HG03571 (cell line): ENCODE measurements around the gene TRMT10A.
"Not testable (repeated sequence)": the region's sequence is repeated elsewhere in the genome, so short reads cannot be mapped to it uniquely, and the experiment has no call there.

Experiments
- ATAC-seq: cut with Tn5 transposase; IDR thresholded peaks from one replicate; pipeline ENCODE4 v1.9.1; 2021; ENCODE audit not compliant: unreplicated experiment

TRMT10A gene

DNA sequence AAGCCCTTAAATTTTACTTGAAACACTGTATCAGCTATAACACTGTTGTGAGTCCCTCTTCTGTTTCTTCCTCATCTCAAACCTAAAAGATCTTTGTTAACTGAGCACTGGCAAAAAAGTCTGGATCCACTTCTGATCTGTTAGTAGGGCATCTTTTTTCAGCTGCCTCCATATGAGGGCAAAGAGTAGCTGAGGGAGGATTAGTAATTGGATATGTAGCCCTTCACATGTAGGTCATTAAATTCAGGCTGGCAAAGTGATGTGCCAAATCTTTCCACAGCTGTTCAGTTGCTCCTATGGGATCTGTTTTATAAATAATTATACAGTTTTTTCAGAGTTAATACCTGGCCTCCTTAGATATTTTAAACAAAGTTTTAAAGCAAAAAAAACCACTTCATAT lies 1.1 kb upstream of the TRMT10A start:
- ATAC-seq = no peak

DNA sequence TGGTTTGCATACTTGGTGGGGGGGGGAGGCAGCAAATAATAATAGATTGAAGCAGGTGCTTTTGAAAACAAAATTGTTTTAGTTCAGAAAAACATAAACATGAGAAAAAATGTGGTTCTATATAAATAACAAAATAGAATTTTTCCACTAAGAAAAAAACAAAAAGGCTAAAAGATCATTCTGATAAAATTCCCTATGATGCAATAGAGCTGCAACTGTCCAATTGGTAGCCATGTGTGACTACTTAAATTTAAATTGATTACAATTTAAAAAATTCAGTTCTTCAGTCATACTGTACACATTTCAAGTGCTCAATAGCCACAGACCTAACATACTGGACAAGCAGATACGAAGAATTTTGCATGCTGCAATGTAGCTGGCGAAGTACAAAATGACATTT lies 11.0 kb downstream of the TRMT10A start:
- ATAC-seq = no peak

DNA sequence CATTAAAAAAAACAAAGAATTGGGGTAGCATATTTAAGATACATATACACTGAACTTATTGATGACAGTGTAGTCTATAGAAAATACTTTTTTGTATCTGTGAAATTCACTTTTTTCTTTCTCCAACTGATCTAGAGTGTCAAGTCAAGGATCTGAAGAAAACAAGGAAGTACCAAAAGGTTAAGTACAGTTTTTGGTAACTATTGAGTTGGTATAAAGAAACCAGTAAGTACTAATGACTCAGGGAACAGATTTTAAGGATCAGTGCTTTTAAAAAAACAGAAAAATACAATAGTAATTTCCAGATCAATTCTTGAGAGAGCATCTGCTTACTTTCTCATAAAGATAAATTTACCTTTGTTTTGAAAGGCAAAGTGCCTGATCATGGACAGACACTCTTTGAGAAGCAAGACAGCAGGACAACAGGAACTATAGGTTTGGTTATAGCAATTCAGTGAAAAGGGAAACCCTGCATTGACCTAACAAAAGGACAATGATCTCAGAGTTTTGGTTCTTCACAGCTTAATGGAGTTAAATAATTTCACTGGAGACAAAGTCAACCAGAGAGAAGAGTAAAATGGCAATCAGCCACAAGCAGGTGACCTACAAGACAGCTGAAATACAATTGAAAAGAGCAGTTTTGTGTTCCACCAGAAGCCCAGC lies 23.4 kb downstream of the TRMT10A start:
- ATAC-seq = no peak

DNA sequence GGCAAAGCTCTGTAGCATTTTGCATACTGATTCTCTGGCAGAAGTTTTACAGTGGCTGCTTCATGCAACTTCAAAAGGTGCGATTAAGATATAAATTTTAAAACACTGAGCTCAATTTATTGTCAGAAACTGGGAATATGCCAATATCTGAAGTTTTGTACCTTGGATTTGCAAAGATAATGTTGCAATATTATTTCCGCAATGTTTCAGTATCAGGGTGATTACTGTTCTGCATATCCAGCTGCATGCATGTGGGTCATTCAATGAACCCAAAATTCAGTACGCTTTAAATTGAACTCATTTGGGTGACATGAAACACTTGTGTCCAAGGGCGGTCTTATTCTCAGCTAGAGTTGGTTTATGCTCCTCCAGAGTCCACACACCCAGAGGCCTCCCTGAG lies 26.2 kb downstream of the TRMT10A start:
- no peak for ATAC-seq

DNA sequence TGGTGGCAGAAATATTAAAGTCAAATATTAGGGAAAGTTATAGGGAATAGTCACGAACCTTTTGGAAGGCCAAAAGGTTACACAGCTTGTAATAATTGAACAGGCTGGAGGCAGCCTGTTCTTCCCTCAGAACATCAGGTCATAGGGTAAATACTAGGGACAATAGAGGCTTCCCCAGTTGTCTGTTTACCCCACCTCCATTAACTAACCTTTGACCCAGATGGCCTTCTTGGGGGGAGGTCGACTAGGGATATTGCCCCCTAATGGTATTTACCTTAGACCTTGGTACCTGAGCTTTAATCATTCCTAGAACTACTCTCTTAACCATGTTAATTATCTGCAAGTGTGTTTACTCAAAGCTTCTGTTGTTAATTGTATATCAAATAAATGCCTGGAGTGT lies 27.0 kb downstream of the TRMT10A start:
- ATAC-seq = no peak

DNA sequence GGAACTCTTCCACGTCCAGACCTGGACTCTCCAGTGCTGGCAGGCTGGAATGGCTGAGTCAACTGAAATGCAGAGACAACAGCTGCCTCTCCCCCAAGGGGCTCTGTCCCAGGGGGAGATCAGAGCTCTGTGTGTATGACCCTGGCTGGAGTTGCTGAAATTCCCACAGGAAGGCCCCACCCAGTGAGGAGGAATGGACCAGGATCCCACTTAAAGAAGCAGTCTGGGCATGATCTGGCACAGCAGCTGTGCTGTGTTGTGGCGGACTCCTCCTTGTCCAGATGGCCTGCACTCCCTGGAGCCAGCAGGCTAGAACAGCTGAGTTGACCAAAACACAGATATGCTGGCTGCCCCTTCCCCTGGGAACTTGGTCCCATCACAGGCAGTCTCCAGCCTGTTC lies 27.6 kb downstream of the TRMT10A start:
- ATAC-seq = no peak

DNA sequence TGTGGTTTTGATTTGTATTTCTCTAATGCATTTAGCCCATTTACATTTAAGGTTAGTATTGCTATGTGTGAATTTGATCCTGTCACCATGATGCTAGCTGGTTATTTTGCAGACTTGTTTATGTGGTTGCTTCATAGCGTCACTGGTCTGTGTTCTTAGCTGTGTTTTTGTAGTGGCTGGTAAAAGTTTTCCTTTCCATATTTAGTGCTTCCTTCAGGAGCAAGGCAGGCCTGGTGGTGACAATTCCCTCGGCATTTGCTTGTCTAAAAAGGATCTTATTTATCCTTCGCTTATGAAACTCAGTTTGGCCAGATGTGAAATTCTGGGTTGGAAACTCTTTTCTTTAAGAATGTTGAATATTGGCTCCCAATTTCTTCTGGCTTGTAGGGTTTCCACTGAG lies 29.1 kb downstream of the TRMT10A start:
- not testable (repeated sequence) for ATAC-seq

DNA sequence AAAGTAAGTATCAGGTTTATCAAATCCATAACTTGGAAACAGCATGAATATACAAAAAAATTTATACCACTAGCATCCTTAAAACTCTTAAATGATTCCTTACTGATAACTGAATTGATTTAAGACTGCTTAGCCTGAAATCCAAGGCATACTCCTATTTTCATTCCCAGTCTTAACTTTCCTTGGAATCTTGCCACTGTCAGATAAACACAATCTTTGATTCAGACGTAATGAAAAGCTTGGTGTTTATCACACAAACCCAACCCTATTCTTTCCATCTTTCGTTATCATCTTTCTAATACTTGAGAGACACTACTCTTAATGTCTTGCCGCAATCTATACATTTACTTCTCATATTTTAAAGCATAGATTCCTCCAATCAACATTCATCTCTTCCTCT lies 33.9 kb downstream of the TRMT10A start:
- ATAC-seq = no peak

DNA sequence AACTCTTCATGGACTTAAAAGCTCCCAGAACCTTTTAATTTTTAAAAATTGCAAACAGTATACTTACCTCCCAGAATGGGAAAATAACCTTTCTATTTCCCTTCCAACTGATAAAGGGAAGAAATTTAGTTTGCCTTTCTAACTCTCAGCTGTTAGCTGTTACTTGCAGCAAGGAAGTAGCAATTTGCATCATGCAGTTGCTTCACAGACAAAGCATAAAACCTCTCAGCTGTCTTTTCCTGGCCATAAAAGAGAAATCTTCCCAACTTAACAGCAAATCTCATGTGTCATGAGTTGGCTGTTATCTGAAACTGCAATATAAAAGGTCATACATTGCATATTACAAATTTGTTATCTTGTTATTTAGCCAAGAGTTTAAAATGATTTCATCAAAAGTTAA lies 34.6 kb downstream of the TRMT10A start:
- no peak for ATAC-seq

DNA sequence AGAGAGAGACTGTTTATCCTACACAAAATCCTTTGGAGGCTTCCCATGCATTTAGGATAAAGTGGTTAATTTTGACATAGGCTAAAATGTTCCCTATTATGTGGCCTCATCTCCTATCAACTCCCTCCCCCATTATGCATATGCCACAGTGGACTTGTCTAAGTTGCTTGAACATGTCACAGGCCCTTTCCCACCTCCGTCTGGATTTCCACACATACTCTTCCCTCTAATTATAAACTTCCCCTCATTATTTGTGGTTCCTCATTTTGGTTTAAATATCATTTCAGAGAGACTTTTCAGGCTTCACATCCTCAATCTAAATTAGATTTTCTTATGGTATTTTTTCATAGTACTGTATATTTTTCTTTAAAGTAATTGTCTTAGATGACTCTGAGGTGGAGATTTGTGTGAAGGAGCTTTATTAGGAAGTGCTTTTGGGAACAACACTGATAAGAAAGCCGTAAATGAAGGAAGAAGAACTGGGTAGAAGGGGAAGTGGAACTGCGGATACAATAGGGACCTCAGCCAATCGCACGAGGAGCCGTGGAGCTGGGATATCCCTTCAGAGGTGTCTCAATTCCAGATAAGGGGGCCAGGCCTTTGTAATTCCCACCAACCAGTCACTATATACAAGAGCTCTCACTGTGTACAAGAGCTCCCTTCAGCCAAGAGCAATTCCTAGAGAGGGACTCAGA lies 45.1 kb downstream of the TRMT10A start:
- ATAC-seq = no peak

DNA sequence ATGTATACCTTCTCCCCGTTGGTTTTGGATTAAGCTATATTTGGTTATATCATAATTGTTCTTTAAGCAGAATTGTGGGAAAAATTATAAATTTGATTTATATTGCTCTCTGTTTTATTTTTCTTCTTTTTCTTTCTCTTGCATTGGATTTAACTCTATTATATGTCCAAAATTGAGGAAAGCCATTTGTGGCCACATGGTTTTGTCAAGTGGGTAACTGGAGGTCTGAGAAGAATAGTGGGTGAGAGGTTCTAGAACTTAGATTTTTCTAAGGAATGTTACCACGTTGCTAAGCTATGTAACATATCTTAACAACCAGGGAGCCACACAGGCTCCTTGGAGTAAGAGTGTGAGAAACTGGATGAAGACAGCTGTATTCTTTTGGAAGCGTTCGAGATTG lies 53.1 kb downstream of the TRMT10A start, which contains the start of gene C4orf17:
Gene C4orf17, plus strand, starts transcription at position 301 of the 400 bp plus-strand sequence. CDS start 2,061 bp downstream, outside the sequence.
- no peak for ATAC-seq

DNA sequence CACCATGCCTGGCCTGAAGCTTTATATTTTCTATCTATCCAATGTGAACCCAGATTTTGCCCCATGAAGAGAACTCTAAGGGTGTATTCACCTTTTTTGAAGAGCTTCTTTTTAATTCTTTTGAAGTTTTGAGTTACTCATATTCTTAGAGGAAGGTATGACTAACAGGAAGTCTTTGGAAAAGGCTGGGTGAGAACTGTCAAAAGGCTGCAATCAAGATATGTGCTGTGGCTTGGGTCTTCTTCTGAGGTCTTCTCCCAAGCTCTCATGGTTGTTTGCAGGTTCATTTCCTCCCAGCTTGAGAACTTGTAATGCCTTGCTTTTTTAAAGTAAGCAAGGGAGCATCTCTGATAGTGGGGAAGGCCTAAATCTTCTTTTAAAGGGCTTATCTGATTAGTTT lies 56.1 kb downstream of the TRMT10A start:
- ATAC-seq = no peak

DNA sequence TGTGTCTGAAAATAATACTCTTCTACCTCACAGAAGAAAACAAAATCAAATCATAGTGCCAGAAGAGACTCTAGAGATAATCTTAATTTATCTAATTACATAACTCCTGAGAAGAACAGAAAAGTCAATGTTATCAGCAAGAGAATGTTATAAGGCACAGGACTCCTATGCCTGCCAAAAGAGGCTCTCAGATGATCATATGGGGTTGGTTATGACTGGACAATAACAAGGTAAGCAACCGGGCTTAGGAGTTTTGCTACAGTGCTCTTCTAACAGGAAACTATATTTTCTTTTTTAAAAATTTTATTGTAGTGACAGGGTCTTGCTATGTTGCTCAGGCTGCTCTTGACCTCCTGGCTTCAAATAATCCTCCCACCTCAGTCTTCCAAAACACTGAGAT lies 56.5 kb downstream of the TRMT10A start:
- ATAC-seq = no peak

DNA sequence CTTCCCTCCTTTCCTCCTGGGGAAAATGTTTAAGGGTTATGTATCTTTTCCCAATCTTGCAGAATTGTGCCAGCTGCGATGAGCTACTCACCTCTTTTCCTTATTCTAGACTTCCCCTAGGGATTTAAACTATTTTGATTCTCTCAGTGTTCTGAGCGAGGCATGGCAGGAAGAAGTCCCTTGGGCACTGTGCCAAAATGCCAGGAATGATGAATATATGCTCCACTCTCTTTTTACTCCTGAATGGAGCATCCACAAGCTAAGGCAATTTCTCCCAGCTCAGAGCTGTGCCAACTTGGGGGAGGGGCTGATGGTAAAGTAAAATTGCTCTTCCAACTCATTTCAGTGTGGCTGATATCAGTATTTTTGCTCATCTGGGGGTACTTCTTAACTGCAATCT lies 57.1 kb downstream of the TRMT10A start:
- ATAC-seq = no peak

DNA sequence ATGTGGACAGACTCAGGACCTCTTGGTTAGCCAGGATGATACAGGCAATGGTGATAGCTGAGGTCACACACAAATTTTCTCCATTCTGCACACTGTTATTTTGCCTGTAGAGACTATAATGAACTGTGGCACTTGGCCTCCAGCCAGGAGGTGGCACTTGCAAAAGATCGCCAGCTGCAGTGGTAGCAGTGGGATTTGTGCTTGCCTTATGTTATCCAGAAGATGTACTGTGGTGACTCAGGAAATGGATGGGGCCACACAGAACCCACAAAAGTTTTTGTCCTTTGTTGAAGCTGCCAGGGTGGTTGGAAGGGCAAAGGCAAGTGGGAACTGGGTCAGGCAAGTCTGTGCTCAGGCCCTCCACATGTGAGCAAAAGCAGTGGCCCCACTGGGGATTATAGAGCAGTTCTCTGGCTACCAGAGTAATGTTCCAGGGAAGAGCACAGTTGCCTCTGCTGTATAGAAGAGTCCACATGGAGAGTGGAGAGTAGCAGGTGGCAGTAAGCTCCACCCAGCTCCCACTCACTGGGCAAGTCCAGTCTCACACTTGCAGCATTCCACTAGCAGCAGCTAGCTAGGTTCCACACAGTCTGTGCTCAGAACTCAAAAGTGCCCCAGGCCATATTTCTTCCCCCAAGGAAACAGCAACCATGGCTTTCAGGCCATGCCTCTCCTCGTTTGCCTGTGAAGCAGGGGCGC lies 58.9 kb downstream of the TRMT10A start:
- ATAC-seq = no peak
